K562 (cell line): ENCODE measurements around the gene BLVRA. TPM values are rescaled to one million over a fixed set of nuclear protein-coding genes. Genes with fewer than 3 reads are reported as not detected.

ENCODE experiments used
- AFF1 ChIP-seq, 2 experiments: fragments of 450-650 bp; IDR thresholded peaks; 2 replicates each; pipeline ENCODE4 v1.6.1; 2018; ENCODE audit warnings: mild to moderate bottlenecking in 2 of 2, low read depth in 1 of 2; ENCODE audit not compliant: partially characterized antibody in 2 of 2
- CTCF ChIP-seq, 3 experiments: IDR thresholded peaks in 2 of 3; conservative IDR thresholded peaks in 1 of 3; 2 replicates each; pipeline ENCODE4 v1.5.1; 2011 to 2012; ENCODE audit warnings: low read length in 3 of 3, mild to moderate bottlenecking in 3 of 3, control low read depth in 2 of 3, improper control_type of control experiment in 1 of 3, inconsistent platforms in 1 of 3, low read depth in 1 of 3, mixed read lengths in 1 of 3, moderate library complexity in 1 of 3; ENCODE audit not compliant: insufficient read depth in 2 of 3
- HDAC2 ChIP-seq: fragments of 450-650 bp; IDR thresholded peaks from 2 replicates; pipeline ENCODE4 v1.6.1; 2016; ENCODE audit warnings: mild to moderate bottlenecking
- HINFP ChIP-seq: fragments of 450-650 bp; conservative IDR thresholded peaks from 2 replicates; pipeline ENCODE4 v1.6.1; 2016; ENCODE audit warnings: missing genetic modification characterization, low read depth, mild to moderate bottlenecking, control low read depth, missing compliant biosample characterization
- MEIS2 ChIP-seq: fragments of 450-650 bp; IDR thresholded peaks from 2 replicates; pipeline ENCODE4 v1.6.1; 2014; ENCODE audit warnings: mild to moderate bottlenecking; ENCODE audit not compliant: partially characterized antibody
- RBM39 ChIP-seq: fragments of 200-400 bp; formaldehyde crosslinking; optimal IDR thresholded peaks from 2 replicates; pipeline ENCODE3; 2018; ENCODE audit warnings: low read depth, low read length
- TAL1 ChIP-seq: fragments of 450-650 bp; IDR thresholded peaks from 2 replicates; pipeline ENCODE4 v1.6.1; 2016; ENCODE audit warnings: mild to moderate bottlenecking
- TCF3 ChIP-seq: sonication (generic); formaldehyde crosslinking; IDR thresholded peaks from 2 replicates; pipeline ENCODE4 v1.4.0; 2020; ENCODE audit warnings: mild to moderate bottlenecking, missing genetic modification reagents
- TEAD1 ChIP-seq, 2 experiments: fragments of 450-650 bp in 1 of 2; sonication (generic) in 1 of 2; formaldehyde crosslinking; IDR thresholded peaks; 2 replicates each; pipeline versions ENCODE4 v1.4.0 to v1.8.0; 2020 to 2022; ENCODE audit warnings: mild to moderate bottlenecking in 2 of 2, missing genetic modification reagents in 1 of 2
- XRCC4 ChIP-seq: IDR thresholded peaks from one replicate; pipeline ENCODE4 v1.6.1; 2011; ENCODE audit not compliant: insufficient read depth, insufficient read length; ENCODE audit errors: extremely low read depth
- YY1 ChIP-seq, 3 experiments: IDR thresholded peaks; 2 replicates each; pipeline ENCODE4 v1.6.1; 2011; ENCODE audit warnings: low read length in 2 of 3, mild to moderate bottlenecking in 2 of 3, moderate library complexity in 2 of 3, borderline replicate concordance in 1 of 3, control low read depth in 1 of 3, low read depth in 1 of 3; ENCODE audit not compliant: insufficient read depth in 3 of 3, insufficient replicate concordance in 2 of 3, control insufficient read depth in 1 of 3, insufficient read length in 1 of 3; ENCODE audit errors: extremely low read depth in 1 of 3
- ZBTB7A ChIP-seq: IDR thresholded peaks from 2 replicates; pipeline ENCODE4 v1.6.1; 2011; ENCODE audit warnings: low read depth, mild to moderate bottlenecking, low read length, moderate library complexity, borderline replicate concordance; ENCODE audit not compliant: control insufficient read depth
- ZNF3 ChIP-seq: fragments of 250-450 bp; sonication (Bioruptor Pico); IDR thresholded peaks from 2 replicates; pipeline ENCODE4 v1.5.0; 2021; ENCODE audit warnings: mild to moderate bottlenecking, moderate library complexity
- ZNF408 ChIP-seq: fragments of 250-450 bp; sonication (Bioruptor Pico); IDR thresholded peaks from 2 replicates; pipeline ENCODE4 v1.4.0; 2020; ENCODE audit warnings: low read depth, mild to moderate bottlenecking, moderate library complexity
- ZNF431 ChIP-seq: sonication (generic); formaldehyde crosslinking; IDR thresholded peaks from 2 replicates; pipeline ENCODE4 v1.8.0; 2022; ENCODE audit warnings: mild to moderate bottlenecking, missing genetic modification reagents
- polyA plus RNA-seq, 8 experiments: library from polyadenylated mRNA; depleted of rRNA in 4 of 8; stranded (reverse) in 5 of 8; unstranded in 3 of 8; fragments of >200 nt; fragmentation: Nextera tagmentation in 2 of 8; fragmentation: Illumina TruSeq in 1 of 8; extraction: Ambion mirVana in 2 of 8; extraction: Trizol in 1 of 8; gene quantifications; 2 replicates each; pipeline versions ENCODE4 v1.2.1 to v1.2.3, GENCODE V29; 2011 to 2014; ENCODE audit warnings: inconsistent platforms in 1 of 8, missing spikeins in 1 of 8
- total RNA-seq, 7 experiments: library from RNA; depleted of rRNA in 6 of 7; stranded (reverse); fragments of >200 nt in 6 of 7; fragmentation: Illumina TruSeq in 2 of 7; extraction: Trizol in 2 of 7; gene quantifications; 2 replicates each; pipeline versions ENCODE4 v1.2.1 to v1.2.3, GENCODE V29; 2011 to 2021; ENCODE audit warnings: low replicate concordance in 1 of 7

The BLVRA gene
- total and polyA plus RNA-seq, 9 of the 15 experiments (the other 6 are each of a cell fraction or from before 2014, with no cell fraction given), result 48.5 to 147 (median 61.5) TPM

GRCh38 chr7:43750016-43750887 lies 8.2 kb upstream of the BLVRA start (continued):
- TF ChIP-seq AFF1 (IDR thresholded peaks at IDR 0.05; ENCODE audit: low read depth in 1 of 2, partially characterized antibody in 2 of 2), result peak in 1 of 2 experiments; percentile 53
- peak; percentile 86 for TF ChIP-seq MEIS2
- TF ChIP-seq XRCC4, result no peak
- peak; percentile 80 for TF ChIP-seq TAL1
- TF ChIP-seq HINFP (tag), result no peak
- peak; percentile 90 for TF ChIP-seq HDAC2
- peak in 1 of 3 experiments; percentile 5 for TF ChIP-seq YY1 (IDR thresholded peaks at IDR 0.05; ENCODE audit: borderline replicate concordance in 1 of 3, control insufficient read depth in 1 of 3, extremely low read depth in 1 of 3, insufficient read depth in 3 of 3, insufficient read length in 1 of 3, insufficient replicate concordance in 2 of 3, low read depth in 1 of 3, low read length in 2 of 3)
- peak; percentile 30; the same call in 1 of the 2 replicates for TF ChIP-seq ZBTB7A
- no peak for TF ChIP-seq RBM39
- no peak for TF ChIP-seq ZNF408 (CRISPR knock-in tag)
- no peak for TF ChIP-seq TEAD1 (CRISPR knock-in tag; IDR thresholded peaks at IDR 0.05)
- no peak for TF ChIP-seq ZNF431 (CRISPR knock-in tag)
- no peak for TF ChIP-seq CTCF (IDR thresholded peaks at IDR 0.05 in 2 of 3, conservative IDR thresholded peaks at IDR 0.05 in 1 of 3; ENCODE audit: insufficient read depth in 2 of 3, low read depth in 1 of 3, low read length in 3 of 3)
- peak; percentile 76 for TF ChIP-seq TCF3 (CRISPR knock-in tag)
- no peak for TF ChIP-seq ZNF3
